Mammary epithelial cell (primary cell): Measurements from ENCODE around the gene IRS2.

Experiments
- EZH2 ChIP-seq: IDR thresholded peaks from 2 replicates; pipeline ENCODE4 v1.6.1; 2012; ENCODE audit warnings: low read length, inconsistent platforms, borderline replicate concordance
- TF ChIP-seq, protein P1 (sequence below), 2 donors: IDR thresholded peaks in 1 of 2; conservative IDR thresholded peaks in 1 of 2; 2 replicates each; pipeline ENCODE4 v1.5.1; 2011 to 2012; ENCODE audit warnings: inconsistent platforms in 2 of 2, low read length in 2 of 2, mild to moderate bottlenecking in 2 of 2, control low read depth in 1 of 2, low read depth in 1 of 2; ENCODE audit not compliant: insufficient read depth in 1 of 2; ENCODE audit errors: extremely low read depth in 1 of 2

- no peak for TF ChIP-seq EZH2
- TF ChIP-seq, protein P1, sequence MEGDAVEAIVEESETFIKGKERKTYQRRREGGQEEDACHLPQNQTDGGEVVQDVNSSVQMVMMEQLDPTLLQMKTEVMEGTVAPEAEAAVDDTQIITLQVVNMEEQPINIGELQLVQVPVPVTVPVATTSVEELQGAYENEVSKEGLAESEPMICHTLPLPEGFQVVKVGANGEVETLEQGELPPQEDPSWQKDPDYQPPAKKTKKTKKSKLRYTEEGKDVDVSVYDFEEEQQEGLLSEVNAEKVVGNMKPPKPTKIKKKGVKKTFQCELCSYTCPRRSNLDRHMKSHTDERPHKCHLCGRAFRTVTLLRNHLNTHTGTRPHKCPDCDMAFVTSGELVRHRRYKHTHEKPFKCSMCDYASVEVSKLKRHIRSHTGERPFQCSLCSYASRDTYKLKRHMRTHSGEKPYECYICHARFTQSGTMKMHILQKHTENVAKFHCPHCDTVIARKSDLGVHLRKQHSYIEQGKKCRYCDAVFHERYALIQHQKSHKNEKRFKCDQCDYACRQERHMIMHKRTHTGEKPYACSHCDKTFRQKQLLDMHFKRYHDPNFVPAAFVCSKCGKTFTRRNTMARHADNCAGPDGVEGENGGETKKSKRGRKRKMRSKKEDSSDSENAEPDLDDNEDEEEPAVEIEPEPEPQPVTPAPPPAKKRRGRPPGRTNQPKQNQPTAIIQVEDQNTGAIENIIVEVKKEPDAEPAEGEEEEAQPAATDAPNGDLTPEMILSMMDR (conservative IDR thresholded peaks at IDR 0.05 in 1 of 2, IDR thresholded peaks at IDR 0.05 in 1 of 2; ENCODE audit: extremely low read depth in 1 of 2, insufficient read depth in 1 of 2, low read depth in 1 of 2, low read length in 2 of 2) = no peak
Observed at GRCh38 chr13:109783815-109784589, 2.4 kb downstream of the IRS2 start.
